PFSK-1 (cell line): ENCODE data around the gene ZBTB24.

Experiments used
- FOXP2 ChIP-seq: optimal IDR thresholded peaks from 2 replicates; pipeline ENCODE3; 2011; ENCODE audit warnings: borderline replicate concordance, control low read depth, inconsistent platforms; ENCODE audit not compliant: insufficient read depth; ENCODE audit errors: extremely low read length, extremely low read depth
- POLR2AphosphoS5 ChIP-seq: IDR thresholded peaks from 2 replicates; pipeline ENCODE4 v1.6.1; 2012; ENCODE audit warnings: low read depth, mild to moderate bottlenecking, control low read depth, low read length, moderate library complexity
- REST ChIP-seq, 2 experiments: IDR thresholded peaks; 2 replicates each; pipeline versions ENCODE4 v1.6.1 to v1.8.0; 2011 to 2012; ENCODE audit warnings: low read depth in 2 of 2, low read length in 2 of 2, control low read depth in 1 of 2, inconsistent platforms in 1 of 2, mild to moderate bottlenecking in 1 of 2, moderate library complexity in 1 of 2; ENCODE audit not compliant: insufficient read depth in 1 of 2
- SIN3A ChIP-seq: IDR thresholded peaks from 2 replicates; pipeline ENCODE4 v1.6.1; 2012; ENCODE audit warnings: mild to moderate bottlenecking, low read length, moderate library complexity, borderline replicate concordance; ENCODE audit not compliant: insufficient read depth
- TAF1 ChIP-seq: IDR thresholded peaks from 2 replicates; pipeline ENCODE4 v1.6.1; 2012; ENCODE audit warnings: low read length, control low read depth, borderline replicate concordance; ENCODE audit not compliant: insufficient read depth

GRCh38 chr6:109524129-109524528, 41.1 kb upstream of the ZBTB24 start:
- no peak for TF ChIP-seq REST (IDR thresholded peaks at IDR 0.05; ENCODE audit: insufficient read depth in 1 of 2, low read depth in 2 of 2, low read length in 2 of 2)
- no peak for TF ChIP-seq TAF1
- TF ChIP-seq POLR2AphosphoS5, result no peak
- no peak for TF ChIP-seq SIN3A
- TF ChIP-seq FOXP2, result no peak
